Stimulated activated CD8-positive, alpha-beta memory T cell treated with anti-CD3 and anti-CD28 coated beads, Interleukin-15, amount 100 ng/mL, for 48 hours (primary cell): ENCODE results near the gene ZNF24.

ENCODE experiments used
- DNase-seq, 2 donors: peaks; one replicate each; pipeline ENCODE4 v3.0.0-alpha.2; 2020; ENCODE audit warnings: low read depth in 2 of 2

ZNF24 gene

GRCh38 chr18:35343936-35344735 lies at the start of gene ZNF24:
Gene ZNF24, minus strand, starts transcription at chr18:35344420. Its CDS starts 3,770 bp downstream, at chr18:35340650.
- DNase-seq, result peak; percentile 87 to 89

- no peak for DNase-seq
These were observed 49.5 kb upstream of the ZNF24 start for GRCh38 chr18:35393716-35394115.

GRCh38 chr18:35392375-35392774 lies 48.2 kb upstream of the ZNF24 start:
- no peak for DNase-seq

GRCh38 chr18:35390951-35391700 lies 46.9 kb upstream of the ZNF24 start:
- DNase-seq, result no peak

GRCh38 chr18:35389095-35389618 lies 44.9 kb upstream of the ZNF24 start:
- no peak for DNase-seq

- no peak for DNase-seq
These were observed 42.9 kb upstream of the ZNF24 start for GRCh38 chr18:35387152-35387571.

- peak; percentile 23 to 32 for DNase-seq
These were observed 42.4 kb upstream of the ZNF24 start for GRCh38 chr18:35386600-35387100.

- DNase-seq, result no peak
These were observed 38.9 kb upstream of the ZNF24 start for GRCh38 chr18:35383136-35383535.

GRCh38 chr18:35379421-35379820 lies 35.2 kb upstream of the ZNF24 start:
- no peak for DNase-seq

- DNase-seq, result no peak
These were observed 34.3 kb upstream of the ZNF24 start for GRCh38 chr18:35378574-35378896.

GRCh38 chr18:35377875-35378573 lies 33.8 kb upstream of the ZNF24 start:
- no peak for DNase-seq

GRCh38 chr18:35376742-35377695 lies 32.8 kb upstream of the ZNF24 start, which contains the start of gene ZNF396:
Gene ZNF396, minus strand, starts transcription at chr18:35377337. Its CDS starts 3,045 bp downstream, at chr18:35374292.
- DNase-seq, result peak; percentile 55 to 56

- DNase-seq, result no peak
These were observed 32.1 kb upstream of the ZNF24 start for GRCh38 chr18:35376393-35376741.

GRCh38 chr18:35374708-35375107 lies 30.5 kb upstream of the ZNF24 start:
- DNase-seq, result no peak

- no peak for DNase-seq
These were observed 27.4 kb upstream of the ZNF24 start for GRCh38 chr18:35371412-35372195.

- DNase-seq, result no peak
These were observed 24.9 kb upstream of the ZNF24 start for GRCh38 chr18:35369126-35369525.

- no peak for DNase-seq
These were observed 24.4 kb upstream of the ZNF24 start for GRCh38 chr18:35368595-35368994.

- DNase-seq, result no peak
These were observed 18.3 kb upstream of the ZNF24 start for GRCh38 chr18:35362531-35362930.

- no peak for DNase-seq
These were observed 17.5 kb upstream of the ZNF24 start for GRCh38 chr18:35361570-35362321.
